Calu3 (cell line): ENCODE results near the gene NAT9. TPM values are rescaled to one million over a fixed set of nuclear protein-coding genes. Genes with fewer than 3 reads are reported as not detected.

Experiments
- BruUV-seq: library from RNA; stranded (reverse); fragments of 400-500 nt; replicated peaks from 2 replicates; lab custom pipeline; 2021; lab: Mats Ljungman, UMichigan
- CTCF ChIA-PET: fragments of 300-600 bp; sonication (Branson Sonifier 250); formaldehyde crosslinking; loops from one replicate; lab custom pipeline; 2022; ENCODE audit warnings: antibody characterized with exemption; lab: Charles Lee
- DNase-seq: peaks from one replicate; pipeline ENCODE4 v3.0.0; 2022
- H3K27ac Mint-ChIP-seq: one replicate; pipeline ENCODE4 v1.8.0; 2022; ENCODE audit warnings: mixed read lengths; ENCODE audit not compliant: unreplicated experiment
- H3K27me3 Mint-ChIP-seq: one replicate; pipeline ENCODE4 v1.8.0; 2022; ENCODE audit warnings: mixed read lengths; ENCODE audit not compliant: unreplicated experiment
- H3K36me3 Mint-ChIP-seq: one replicate; pipeline ENCODE4 v1.8.0; 2022; ENCODE audit warnings: mild to moderate bottlenecking, moderate library complexity, mixed read lengths; ENCODE audit not compliant: insufficient read depth, unreplicated experiment
- H3K4me1 Mint-ChIP-seq: one replicate; pipeline ENCODE4 v1.8.0; 2022; ENCODE audit warnings: mild to moderate bottlenecking, low read depth, mixed read lengths; ENCODE audit not compliant: unreplicated experiment
- H3K4me3 Mint-ChIP-seq: one replicate; pipeline ENCODE4 v1.8.0; 2022; ENCODE audit warnings: mild to moderate bottlenecking, low read depth, moderate library complexity, mixed read lengths; ENCODE audit not compliant: unreplicated experiment
- H3K9me3 Mint-ChIP-seq: one replicate; pipeline ENCODE4 v1.8.0; 2022; ENCODE audit warnings: low read depth, mixed read lengths; ENCODE audit not compliant: unreplicated experiment
- intact Hi-C: fragments of 100-400 bp; cut with micrococcal nuclease; formaldehyde crosslinking; loops from one replicate; pipeline ENCODE4 v1.10.0; 2022; ENCODE audit not compliant: unreplicated experiment
- total RNA-seq: library from RNA; stranded (reverse); gene quantifications from 2 replicates; pipeline ENCODE4 v1.2.3, GENCODE V29; 2022
- TF ChIP-seq, protein P1 (sequence below): fragments of 200-600 bp; IDR thresholded peaks from one replicate; pipeline ENCODE4 v1.8.0; 2022; ENCODE audit warnings: antibody characterized with exemption; ENCODE audit not compliant: unreplicated experiment

NAT9 gene
- total RNA-seq, 1 experiment from 2014 or later: 66.5 TPM

DNA sequence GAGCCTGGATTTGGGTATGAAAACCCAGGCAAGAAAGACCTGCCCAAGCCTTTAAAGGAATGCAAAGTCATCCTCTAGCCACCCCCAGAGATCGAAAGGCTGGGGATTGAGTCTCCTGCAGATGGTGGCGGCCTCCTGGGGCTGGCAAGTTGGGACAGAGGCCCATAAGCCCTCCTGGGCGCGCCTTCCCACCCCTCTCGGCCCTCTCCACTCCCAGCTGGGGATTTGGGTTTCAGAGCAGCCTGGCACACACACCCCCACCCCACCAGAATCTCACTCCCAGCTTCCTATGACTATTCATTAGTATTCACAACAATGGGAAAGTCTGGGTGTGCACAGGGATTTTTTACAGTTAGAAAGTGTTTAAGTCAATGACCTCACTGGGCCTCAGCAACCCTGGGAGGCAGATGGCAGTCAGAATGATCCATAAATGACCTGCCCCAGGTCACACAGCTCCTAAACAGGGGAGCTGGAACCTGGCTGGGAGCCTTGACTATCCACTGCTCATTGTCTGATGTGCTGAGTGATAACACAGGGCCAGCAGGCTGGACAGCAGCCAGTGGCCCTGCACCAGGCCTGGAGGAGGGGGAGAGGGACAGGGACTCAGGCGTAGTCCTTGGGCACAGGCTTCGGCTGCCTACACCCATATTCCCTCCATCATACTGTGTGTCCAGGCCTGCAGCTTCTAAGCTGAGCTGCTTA is 15.6 kb downstream of the NAT9 start:
- H3K9me3 Mint-ChIP-seq: no peaks in the 10 kb centered on the region
- H3K27me3 Mint-ChIP-seq: no peaks in the 10 kb centered on the region
- TF ChIP-seq, protein P1, sequence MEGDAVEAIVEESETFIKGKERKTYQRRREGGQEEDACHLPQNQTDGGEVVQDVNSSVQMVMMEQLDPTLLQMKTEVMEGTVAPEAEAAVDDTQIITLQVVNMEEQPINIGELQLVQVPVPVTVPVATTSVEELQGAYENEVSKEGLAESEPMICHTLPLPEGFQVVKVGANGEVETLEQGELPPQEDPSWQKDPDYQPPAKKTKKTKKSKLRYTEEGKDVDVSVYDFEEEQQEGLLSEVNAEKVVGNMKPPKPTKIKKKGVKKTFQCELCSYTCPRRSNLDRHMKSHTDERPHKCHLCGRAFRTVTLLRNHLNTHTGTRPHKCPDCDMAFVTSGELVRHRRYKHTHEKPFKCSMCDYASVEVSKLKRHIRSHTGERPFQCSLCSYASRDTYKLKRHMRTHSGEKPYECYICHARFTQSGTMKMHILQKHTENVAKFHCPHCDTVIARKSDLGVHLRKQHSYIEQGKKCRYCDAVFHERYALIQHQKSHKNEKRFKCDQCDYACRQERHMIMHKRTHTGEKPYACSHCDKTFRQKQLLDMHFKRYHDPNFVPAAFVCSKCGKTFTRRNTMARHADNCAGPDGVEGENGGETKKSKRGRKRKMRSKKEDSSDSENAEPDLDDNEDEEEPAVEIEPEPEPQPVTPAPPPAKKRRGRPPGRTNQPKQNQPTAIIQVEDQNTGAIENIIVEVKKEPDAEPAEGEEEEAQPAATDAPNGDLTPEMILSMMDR: no peak
- BruUV-seq: no TSS peak
- peak overlapping the region; percentile 65 for H3K4me3 Mint-ChIP-seq
- peaks cover 20% of the 10 kb centered on the region for H3K36me3 Mint-ChIP-seq
- intact Hi-C loops: no loop called here
- peaks cover 50% of the 10 kb centered on the region for H3K4me1 Mint-ChIP-seq
- CTCF ChIA-PET: interaction anchor here (1.4 to 4.4 kb wide), 5 partner anchors 10 to 113 kb away, joined by 4 to 30 read pairs (median 23); partner anchors contain the start of gene FDXR
- DNase-seq: no peak
- H3K27ac Mint-ChIP-seq: peak overlapping the region; percentile 68

DNA sequence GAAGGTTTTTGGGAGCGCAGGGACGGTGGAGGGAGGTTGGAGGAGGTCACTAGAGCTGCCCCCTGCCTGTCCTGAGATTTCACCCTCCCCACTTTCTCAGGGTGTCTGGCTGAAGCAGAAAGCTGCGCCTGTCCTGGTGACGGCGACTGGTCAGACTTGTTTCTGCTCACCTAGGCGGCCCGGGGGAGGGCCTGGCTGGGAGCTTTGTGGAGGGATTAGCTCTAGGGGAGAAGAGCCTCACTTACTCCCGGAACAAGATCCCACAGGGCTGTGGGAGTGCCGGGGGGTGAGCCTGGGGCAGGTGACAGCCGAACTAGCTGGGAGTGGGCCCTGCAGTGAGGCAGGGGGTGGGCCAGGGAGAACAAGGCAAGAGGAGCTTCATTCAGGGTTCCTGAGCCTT is 16.2 kb downstream of the NAT9 start:
- Mint-ChIP-seq H3K9me3 (no peaks in the 10 kb centered on the region), H3K4me3 (peak overlapping the region; percentile 65), H3K27me3 (no peaks in the 10 kb centered on the region), H3K27ac (peak overlapping the region; percentile 68), H3K4me1 (peaks cover 50% of the 10 kb centered on the region), H3K36me3 (peaks cover 22% of the 10 kb centered on the region)
- CTCF ChIA-PET: interaction anchor here (0.5 to 4.4 kb wide), 8 partner anchors 10 to 148 kb away, joined by 3 to 30 read pairs (median 6); partner anchors contain the start of genes FDXR and NAT9
- peak; percentile 82 for DNase-seq
- TF ChIP-seq, protein P1: no peak
- no TSS peak for BruUV-seq
- intact Hi-C loops: no loop called here

DNA sequence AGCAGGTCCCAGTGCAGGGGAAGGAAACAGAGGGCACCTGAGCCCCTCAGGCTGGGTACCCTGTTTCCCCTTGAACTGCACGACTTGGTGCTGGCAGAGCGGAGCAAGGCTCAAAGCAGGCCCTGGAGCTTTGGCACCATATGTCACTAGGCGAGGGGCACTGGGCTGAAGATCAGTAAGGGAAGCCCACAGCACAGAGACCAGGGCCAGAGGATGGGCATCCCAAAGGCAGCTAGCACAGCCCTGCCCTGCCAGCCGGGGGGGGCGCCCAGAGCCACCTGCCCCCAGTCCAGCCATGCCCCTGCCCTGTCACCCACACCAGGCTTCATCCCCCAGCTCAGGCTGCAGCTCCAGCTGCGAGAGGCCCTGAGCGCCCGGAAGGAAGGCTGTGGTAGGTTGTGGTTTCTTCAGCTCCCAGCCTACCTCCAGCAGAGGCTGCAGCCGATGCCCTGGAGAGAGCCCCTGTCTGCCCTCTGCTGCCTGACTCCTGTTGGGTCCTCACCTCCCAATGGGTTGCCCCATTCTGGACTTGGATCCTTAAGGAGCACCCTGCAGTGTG is 16.8 kb downstream of the NAT9 start:
- H3K9me3 Mint-ChIP-seq: no peaks in the 10 kb centered on the region
- intact Hi-C loops: no loop called here
- peak overlapping the region; percentile 68 for H3K27ac Mint-ChIP-seq
- H3K4me1 Mint-ChIP-seq: peaks cover 50% of the 10 kb centered on the region
- H3K36me3 Mint-ChIP-seq: peaks cover 26% of the 10 kb centered on the region
- CTCF ChIA-PET: interaction anchor here (0.5 to 4.4 kb wide), 9 partner anchors 10 to 148 kb away, joined by 3 to 30 read pairs (median 6); partner anchors contain the start of genes FDXR and NAT9
- H3K27me3 Mint-ChIP-seq: no peaks in the 10 kb centered on the region
- H3K4me3 Mint-ChIP-seq: peak overlapping the region; percentile 65
- DNase-seq: peak; percentile 55
- TF ChIP-seq, protein P1: peak; percentile 25
- no TSS peak for BruUV-seq

DNA sequence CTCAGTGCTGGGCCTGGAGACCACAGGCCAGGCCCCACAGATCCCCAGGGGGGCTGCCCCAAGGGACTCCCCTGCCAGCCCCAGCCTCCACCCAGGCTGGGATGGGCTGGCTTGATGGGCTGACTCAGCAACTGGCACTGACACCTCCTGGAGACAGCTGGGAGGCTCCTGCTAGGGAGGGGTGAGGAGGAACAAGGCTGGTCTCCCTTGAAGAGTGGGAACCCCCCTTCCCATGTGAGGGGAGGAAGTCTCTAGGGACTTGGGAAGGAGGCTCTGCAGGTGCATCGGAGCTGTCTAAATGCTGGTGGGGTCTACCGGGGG is 17.3 kb downstream of the NAT9 start:
- Mint-ChIP-seq H3K36me3 (peaks cover 26% of the 10 kb centered on the region), H3K4me1 (peaks cover 50% of the 10 kb centered on the region), H3K27ac (peak overlapping the region; percentile 68), H3K27me3 (no peaks in the 10 kb centered on the region), H3K4me3 (peak overlapping the region; percentile 65), H3K9me3 (no peaks in the 10 kb centered on the region)
- CTCF ChIA-PET: interaction anchor here (0.6 to 4.4 kb wide), 7 partner anchors 9 to 114 kb away, joined by 4 to 30 read pairs (median 9); partner anchors contain the start of genes FDXR and NAT9
- no TSS peak for BruUV-seq
- no peak for DNase-seq
- TF ChIP-seq, protein P1: no peak
- intact Hi-C loops: no loop called here
